Osteoblast (primary cell): ENCODE data around the gene SLC25A21. TPM values are rescaled to one million over a fixed set of nuclear protein-coding genes. Genes with fewer than 3 reads are reported as not detected.

Experiments used
- DNase-seq: peaks from one replicate; pipeline ENCODE4 v3.0.0; 2011; ENCODE audit warnings: low spot score, mixed read lengths; ENCODE audit not compliant: insufficient read length; ENCODE audit errors: missing footprints
- H2AFZ ChIP-seq: 2 replicates; pipeline ENCODE4 v1.6.0; 2011; ENCODE audit warnings: mild to moderate bottlenecking, low read length
- H3K27ac ChIP-seq: 2 replicates; pipeline ENCODE4 v1.5.1; 2011; ENCODE audit warnings: mild to moderate bottlenecking, low read depth, low read length, moderate library complexity
- H3K27me3 ChIP-seq: 2 replicates; pipeline ENCODE4 v1.6.0; 2012; ENCODE audit warnings: mild to moderate bottlenecking, control low read depth, inconsistent platforms, low read length, moderate library complexity; ENCODE audit not compliant: insufficient read depth
- H3K36me3 ChIP-seq: 2 replicates; pipeline ENCODE4 v1.5.1; 2011; ENCODE audit warnings: mild to moderate bottlenecking, low read length, control low read depth, moderate library complexity; ENCODE audit not compliant: insufficient read depth
- H3K4me1 ChIP-seq: 2 replicates; pipeline ENCODE4 v1.5.1; 2011; ENCODE audit warnings: mild to moderate bottlenecking, low read length, control low read depth, moderate library complexity; ENCODE audit not compliant: insufficient read depth
- H3K4me2 ChIP-seq: 2 replicates; pipeline ENCODE4 v1.6.0; 2011; ENCODE audit warnings: mild to moderate bottlenecking, low read length; ENCODE audit not compliant: insufficient read depth
- H3K4me3 ChIP-seq: fragments of 200-600 bp; sonication (generic); 3 replicates; pipeline ENCODE4 v1.5.1; 2012; ENCODE audit warnings: mild to moderate bottlenecking, low read length, inconsistent platforms; ENCODE audit not compliant: insufficient read depth
- H3K79me2 ChIP-seq: 2 replicates; pipeline ENCODE4 v1.6.0; 2012; ENCODE audit warnings: mild to moderate bottlenecking, low read length, control low read depth, inconsistent platforms; ENCODE audit not compliant: insufficient read depth
- H3K9me3 ChIP-seq: 2 replicates; pipeline ENCODE4 v1.5.1; 2011; ENCODE audit warnings: low read depth, low read length, control low read depth
- H4K20me1 ChIP-seq: 2 replicates; pipeline ENCODE4 v1.6.0; 2012; ENCODE audit warnings: mild to moderate bottlenecking, low read length, control low read depth; ENCODE audit not compliant: insufficient read depth
- total RNA-seq: library from RNA; depleted of rRNA; stranded (reverse); fragments of >200 nt; gene quantifications from 2 replicates; pipeline ENCODE4 v1.2.3, GENCODE V29; 2012
- TF ChIP-seq, protein P1 (sequence below): IDR thresholded peaks from 2 replicates; pipeline ENCODE4 v1.5.1; 2011; ENCODE audit warnings: mild to moderate bottlenecking, low read depth, low read length, moderate library complexity; ENCODE audit errors: extremely low read depth

The SLC25A21 gene
- total RNA-seq, 1 donor = 0.72 TPM

DNA sequence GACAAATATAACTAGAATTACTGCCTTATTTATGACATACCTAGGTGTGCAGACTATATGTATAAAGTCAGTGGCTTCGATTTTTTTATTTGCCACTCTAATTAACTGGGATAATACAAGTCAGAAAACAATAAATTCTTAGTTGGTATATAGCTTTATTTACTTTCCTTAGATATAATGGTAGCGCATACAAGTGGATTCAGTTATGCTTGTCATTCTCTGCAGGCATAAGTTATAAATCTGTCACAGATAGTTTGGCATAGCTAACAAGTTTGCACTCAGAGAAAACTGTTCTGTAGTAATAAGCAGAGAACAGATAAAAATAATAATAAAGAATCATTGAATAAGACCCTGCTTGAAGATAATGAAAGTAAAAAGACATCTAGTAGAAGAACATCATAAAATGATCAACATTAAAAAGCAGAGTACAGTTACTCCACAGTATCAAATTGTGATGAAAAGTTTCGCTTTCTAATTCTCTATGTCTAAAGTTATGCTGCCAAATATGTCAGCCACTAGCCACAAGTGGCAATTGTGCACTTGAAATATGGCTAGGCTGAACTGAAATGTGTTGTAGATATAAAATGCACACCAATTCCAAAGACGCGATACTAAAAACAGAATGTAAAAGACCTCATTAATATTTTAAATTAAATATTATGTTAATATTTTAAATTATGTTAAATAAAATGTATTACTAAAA, 224.1 kb downstream of the SLC25A21 start:
- no peak overlapping the region for H2AFZ ChIP-seq
- DNase-seq = no peak
- TF ChIP-seq, protein P1, sequence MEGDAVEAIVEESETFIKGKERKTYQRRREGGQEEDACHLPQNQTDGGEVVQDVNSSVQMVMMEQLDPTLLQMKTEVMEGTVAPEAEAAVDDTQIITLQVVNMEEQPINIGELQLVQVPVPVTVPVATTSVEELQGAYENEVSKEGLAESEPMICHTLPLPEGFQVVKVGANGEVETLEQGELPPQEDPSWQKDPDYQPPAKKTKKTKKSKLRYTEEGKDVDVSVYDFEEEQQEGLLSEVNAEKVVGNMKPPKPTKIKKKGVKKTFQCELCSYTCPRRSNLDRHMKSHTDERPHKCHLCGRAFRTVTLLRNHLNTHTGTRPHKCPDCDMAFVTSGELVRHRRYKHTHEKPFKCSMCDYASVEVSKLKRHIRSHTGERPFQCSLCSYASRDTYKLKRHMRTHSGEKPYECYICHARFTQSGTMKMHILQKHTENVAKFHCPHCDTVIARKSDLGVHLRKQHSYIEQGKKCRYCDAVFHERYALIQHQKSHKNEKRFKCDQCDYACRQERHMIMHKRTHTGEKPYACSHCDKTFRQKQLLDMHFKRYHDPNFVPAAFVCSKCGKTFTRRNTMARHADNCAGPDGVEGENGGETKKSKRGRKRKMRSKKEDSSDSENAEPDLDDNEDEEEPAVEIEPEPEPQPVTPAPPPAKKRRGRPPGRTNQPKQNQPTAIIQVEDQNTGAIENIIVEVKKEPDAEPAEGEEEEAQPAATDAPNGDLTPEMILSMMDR = no peak
- H3K9me3 ChIP-seq = no peaks in the 10 kb centered on the region
- no peak overlapping the region for H3K27ac ChIP-seq
- H3K4me3 ChIP-seq = no peak overlapping the region
- H3K79me2 ChIP-seq = no peaks in the 10 kb centered on the region
- H3K27me3 ChIP-seq = no peaks in the 10 kb centered on the region
- H3K4me1 ChIP-seq = peaks cover 13% of the 10 kb centered on the region
- H3K36me3 ChIP-seq = no peaks in the 10 kb centered on the region
- no peak overlapping the region for H3K4me2 ChIP-seq
- no peaks in the 10 kb centered on the region for H4K20me1 ChIP-seq

DNA sequence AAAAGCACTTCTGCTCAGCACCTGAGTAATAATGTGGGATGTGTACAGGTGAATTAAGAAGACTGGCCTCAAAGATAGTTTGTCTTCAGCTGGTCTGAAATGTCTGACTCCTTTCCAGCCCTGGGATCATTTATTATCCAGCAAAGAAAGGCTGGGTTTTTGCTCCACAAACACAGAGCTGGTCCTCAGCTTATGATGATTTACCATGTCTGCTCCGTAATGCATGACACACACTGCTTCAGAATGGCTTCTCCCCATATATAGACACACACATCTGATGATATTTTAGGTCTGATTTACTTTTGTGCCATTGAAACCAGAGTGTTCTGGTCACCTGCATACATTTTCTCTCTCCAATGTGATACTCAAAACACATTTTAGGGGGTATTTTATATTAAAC, 225.0 kb downstream of the SLC25A21 start:
- Histone ChIP-seq H3K4me1 (peaks cover 14% of the 10 kb centered on the region), H3K27ac (no peak overlapping the region), H3K79me2 (no peaks in the 10 kb centered on the region), H3K36me3 (no peaks in the 10 kb centered on the region), H3K27me3 (no peaks in the 10 kb centered on the region), H3K4me2 (no peak overlapping the region), H2AFZ (peak overlapping the region; percentile 35), H4K20me1 (no peaks in the 10 kb centered on the region), H3K9me3 (no peaks in the 10 kb centered on the region), H3K4me3 (no peak overlapping the region)
- TF ChIP-seq, protein P1 = no peak
- no peak for DNase-seq

DNA sequence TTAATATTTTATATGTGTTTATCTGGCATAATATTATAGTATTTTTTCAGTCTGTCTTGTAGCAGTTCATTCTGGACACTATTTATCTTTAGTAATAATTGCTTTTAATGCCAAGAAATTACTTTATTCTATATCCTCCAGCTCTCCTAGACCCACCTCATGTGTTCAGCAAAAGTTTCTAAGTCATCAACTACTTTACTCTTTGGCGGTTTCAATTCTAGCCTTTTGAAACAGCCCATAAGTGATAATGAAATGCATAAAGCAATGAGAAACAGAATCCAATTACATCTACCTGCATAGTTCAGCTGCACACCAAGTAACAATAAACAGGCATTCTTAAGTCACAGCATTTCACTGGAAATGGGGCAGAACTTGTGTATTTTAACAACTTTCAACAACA, 225.5 kb downstream of the SLC25A21 start:
- Histone ChIP-seq H2AFZ (no peak overlapping the region), H3K4me1 (peaks cover 13% of the 10 kb centered on the region), H3K36me3 (no peaks in the 10 kb centered on the region), H4K20me1 (no peaks in the 10 kb centered on the region), H3K27ac (no peak overlapping the region), H3K27me3 (no peaks in the 10 kb centered on the region), H3K9me3 (no peaks in the 10 kb centered on the region), H3K4me3 (no peak overlapping the region), H3K4me2 (no peak overlapping the region), H3K79me2 (no peaks in the 10 kb centered on the region)
- TF ChIP-seq, protein P1 = no peak
- DNase-seq = no peak

DNA sequence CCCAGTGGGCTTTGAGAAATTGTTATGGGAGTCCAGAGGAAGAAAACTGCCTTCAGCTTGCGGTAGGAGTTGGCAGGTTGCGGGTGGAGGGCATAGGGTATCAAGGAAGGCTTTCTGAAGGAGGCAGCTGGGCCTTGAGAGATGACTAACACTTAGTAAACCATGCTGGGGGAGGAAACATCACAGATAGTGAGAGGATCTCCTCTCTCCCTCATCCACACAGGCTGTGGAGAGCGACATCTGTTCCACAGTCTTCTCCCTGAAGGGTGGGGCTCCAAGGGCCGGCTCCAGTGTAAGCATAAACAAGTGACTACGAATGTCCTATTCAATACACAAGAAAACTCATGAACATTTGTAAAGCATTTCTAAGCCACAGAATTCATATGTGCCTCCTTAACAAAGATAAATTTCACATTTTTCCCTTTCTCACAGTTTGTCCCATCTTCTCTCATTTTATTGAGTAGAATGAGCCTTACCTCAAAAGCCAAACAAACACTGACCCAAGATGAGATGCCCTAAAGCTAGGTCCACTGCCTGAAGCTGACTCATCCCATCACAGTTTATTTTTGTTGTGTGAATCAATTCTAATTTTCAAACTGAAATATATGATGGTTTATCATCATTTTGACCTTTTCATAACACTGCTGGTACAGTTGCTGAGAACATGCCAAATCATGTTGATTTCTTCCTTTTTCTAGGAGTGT, 227.9 kb downstream of the SLC25A21 start:
- Histone ChIP-seq H3K36me3 (no peaks in the 10 kb centered on the region), H3K4me2 (no peak overlapping the region), H3K27me3 (no peaks in the 10 kb centered on the region), H3K4me3 (no peak overlapping the region), H3K27ac (no peak overlapping the region), H2AFZ (peak overlapping the region; percentile 5), H3K4me1 (peaks cover 13% of the 10 kb centered on the region), H4K20me1 (no peaks in the 10 kb centered on the region), H3K9me3 (no peaks in the 10 kb centered on the region), H3K79me2 (no peaks in the 10 kb centered on the region)
- TF ChIP-seq, protein P1 = no peak
- DNase-seq = no peak
